NK-92 treated with Interleukin-12 subunit alpha and Interleukin-12 subunit beta, amount 100 ng/mL, for 24 hours (cell line): ENCODE results near the gene ABCG5.

Source experiments
- DNase-seq: peaks from one replicate; lab custom pipeline; 2025; lab: John Stamatoyannopoulos, UW

The ABCG5 gene

DNA sequence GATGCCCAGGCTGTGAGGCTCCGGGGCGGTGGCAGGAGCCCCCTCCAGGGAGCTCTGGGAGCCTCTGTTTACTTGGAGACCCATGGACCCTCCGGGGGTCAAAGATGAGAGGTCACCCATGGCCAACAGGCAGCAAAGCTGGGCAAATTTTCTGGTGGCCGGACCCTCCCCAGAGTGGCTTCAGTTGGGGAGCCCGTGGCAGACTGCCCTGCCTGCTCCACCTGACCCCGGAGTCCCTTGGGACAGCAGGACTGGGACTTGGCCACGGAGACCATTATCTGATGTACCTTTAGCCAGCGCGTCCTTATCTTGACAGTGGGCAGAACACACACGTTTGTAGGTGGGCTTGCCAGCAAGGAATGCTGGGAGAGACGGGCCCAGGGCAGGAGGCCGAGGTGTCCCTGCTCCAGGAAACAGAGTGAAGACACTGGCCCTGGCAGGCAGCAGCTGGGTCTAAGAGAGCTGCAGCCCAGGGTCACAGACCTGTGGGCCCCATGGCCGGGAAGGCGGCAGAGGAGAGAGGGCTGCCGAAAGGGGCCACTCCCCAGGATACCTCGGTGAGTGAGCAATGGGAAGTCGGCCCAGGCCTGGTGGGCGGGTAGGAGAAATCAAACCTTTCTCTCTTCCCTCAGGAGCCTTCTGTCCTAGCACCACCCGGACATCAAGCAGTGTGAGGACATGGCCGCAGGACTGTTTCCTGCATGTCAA, at the start of gene ABCG5, which contains the start of gene ABCG8:
ABCG5 (minus strand) TSS at position 280 of the 708 bp plus-strand sequence; CDS start at position 120, 160 bp downstream.
ABCG8 (plus strand) TSS at position 412 of the 708 bp plus-strand sequence; CDS start at position 495, 83 bp downstream.
- DNase-seq, result no peak

DNA sequence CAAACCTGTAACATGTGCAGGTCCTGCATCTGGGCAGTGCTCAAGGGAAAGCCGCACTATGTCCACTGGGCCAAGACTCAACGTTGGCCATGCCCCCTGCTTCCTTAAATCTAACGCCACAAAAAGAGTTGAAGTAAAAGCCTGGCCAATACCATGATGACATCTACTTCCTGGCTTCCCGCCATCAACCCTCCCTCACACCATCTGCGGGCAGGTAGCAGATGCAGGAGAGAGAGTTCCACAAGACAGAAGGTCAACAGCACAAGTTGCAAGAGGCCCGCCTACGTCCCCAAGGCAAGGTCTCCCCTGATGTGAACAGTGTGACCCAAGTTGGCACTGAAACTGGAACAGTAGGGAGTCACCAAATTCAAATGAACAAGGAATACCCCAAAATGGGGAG, 48.5 kb upstream of the ABCG5 start:
- DNase-seq, result no peak

DNA sequence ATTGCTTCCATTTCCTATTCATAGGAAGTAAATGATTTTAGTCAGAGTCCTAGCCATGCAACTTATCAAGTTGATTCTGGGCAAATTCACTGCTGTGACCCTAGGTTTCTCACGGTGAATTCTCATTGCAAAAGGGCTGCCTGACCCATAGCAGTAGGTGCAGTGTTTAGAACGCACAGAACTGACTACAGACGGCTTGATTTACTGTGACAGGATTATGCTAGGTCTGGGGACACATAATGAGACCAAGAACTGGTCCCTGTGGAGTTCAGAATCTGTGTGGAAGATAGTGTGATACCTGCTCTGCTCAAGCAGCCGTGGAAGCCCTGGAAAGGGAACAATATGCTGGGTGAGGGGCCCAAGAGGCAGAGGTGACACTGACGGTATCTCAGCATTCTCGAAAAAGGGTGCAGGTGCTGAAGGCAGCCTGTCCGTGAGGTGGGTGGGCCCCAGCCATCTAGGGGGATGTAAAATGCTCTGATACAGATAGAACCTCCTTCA, 46.5 kb upstream of the ABCG5 start:
- DNase-seq, result no peak

DNA sequence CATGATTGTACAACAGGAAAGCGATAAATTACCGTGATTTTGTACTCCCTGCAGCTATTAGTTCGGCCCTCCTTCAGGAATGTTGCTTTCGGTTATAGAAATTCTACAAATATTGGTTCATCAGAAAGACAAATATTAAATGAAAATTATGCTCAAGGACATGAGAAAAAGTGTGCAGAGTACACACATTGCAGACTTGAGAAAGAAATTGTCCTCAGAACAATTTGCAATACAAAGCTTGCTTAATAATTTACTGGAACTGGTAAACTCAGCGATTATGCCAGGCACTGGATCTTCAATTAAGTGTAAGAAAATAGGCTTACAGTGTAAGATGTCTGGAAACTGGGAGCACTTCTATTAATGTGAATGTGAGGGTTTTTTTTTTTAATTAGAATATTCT, 46.0 kb upstream of the ABCG5 start:
- no peak for DNase-seq

DNA sequence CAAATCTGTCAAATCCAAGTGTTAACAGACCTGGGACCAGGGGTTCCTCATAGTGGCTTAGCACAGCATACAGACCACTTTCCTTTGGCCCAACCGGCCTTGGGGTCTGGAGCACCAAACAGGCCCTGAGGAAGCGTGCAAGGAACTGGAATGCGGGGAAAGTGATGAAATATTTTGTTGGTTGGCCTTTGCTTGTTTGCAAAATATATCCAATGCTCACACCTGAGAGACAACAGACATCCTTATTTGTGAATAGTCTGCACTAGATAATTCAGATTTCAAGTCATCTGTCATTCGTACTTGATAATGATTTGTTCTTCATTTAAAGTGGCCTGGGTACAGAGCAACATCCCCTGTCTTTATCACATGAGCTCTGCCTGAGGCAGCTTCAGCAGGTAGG, 43.7 kb upstream of the ABCG5 start:
- DNase-seq, result no peak

DNA sequence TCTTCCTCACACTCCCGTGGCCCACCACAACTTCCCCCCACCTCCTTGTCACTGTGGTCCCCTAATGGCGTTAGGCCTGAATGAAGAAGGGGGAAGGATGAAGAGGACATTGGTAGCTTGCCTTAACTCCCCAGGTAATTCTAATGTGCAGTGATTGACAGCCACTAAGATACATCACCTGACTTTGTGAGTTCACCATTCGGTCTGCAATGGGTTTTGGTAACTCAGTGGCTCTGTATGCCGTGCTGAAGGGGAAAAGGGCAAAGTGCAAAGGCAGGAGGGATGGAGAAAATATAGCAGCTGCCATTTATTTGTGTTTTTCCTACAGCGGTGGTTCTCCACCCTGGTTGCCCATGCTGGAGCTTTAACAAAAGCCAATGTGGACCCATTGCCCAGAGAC, 42.3 kb upstream of the ABCG5 start:
- no peak for DNase-seq

- no peak for DNase-seq
Observed at GRCh38 chr2:43880471-43880870, 41.8 kb upstream of the ABCG5 start.

DNA sequence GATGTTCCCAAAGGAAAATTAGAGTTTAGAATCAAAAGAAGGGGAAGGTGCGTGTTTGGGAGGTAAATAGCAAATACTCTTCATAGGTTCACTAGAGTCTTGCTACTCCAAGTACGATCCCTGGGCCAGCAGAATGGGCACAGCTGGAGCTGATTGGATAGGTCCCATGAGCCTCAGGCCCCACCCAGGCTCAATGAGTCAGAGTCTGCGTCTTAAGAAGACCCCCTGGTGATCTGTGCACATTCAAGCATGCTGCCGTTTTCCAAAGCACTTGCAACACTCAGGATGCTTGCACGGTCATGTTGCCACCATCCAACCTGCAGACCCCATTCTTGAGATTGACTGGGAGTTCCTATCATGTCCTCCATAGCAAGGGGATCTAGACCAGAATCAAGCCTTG, 40.6 kb upstream of the ABCG5 start:
- DNase-seq, result no peak

GRCh38 chr2:43877782-43878464, 39.3 kb upstream of the ABCG5 start:
- DNase-seq, result peak; percentile 3

DNA sequence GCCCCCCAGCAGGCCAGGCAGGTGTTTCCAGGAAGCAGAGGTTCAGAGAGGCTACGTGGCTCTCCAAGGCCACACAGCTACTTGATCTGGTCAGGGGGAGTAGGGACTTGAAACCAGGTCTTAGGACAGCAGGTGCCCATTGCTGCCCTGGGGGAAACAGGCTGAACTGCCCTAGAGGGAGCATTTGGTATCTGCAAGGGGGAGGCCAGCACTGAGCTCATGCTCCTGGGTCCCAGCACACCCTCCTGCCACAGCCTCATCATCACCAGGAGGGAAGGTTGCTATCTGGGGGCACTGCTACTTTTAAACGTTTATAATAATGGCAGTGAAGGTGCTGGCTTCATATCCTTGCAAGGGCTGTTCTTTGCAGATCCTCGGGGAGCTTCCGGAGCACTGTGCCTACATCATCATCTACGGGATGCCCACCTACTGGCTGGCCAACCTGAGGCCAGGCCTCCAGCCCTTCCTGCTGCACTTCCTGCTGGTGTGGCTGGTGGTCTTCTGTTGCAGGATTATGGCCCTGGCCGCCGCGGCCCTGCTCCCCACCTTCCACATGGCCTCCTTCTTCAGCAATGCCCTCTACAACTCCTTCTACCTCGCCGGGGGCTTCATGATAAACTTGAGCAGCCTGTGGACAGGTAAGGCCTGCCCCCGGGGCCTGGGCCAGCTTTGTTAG, 36.3 kb upstream of the ABCG5 start:
- DNase-seq, result no peak

- no peak for DNase-seq
Observed at GRCh38 chr2:43872151-43872550, 33.5 kb upstream of the ABCG5 start.

DNA sequence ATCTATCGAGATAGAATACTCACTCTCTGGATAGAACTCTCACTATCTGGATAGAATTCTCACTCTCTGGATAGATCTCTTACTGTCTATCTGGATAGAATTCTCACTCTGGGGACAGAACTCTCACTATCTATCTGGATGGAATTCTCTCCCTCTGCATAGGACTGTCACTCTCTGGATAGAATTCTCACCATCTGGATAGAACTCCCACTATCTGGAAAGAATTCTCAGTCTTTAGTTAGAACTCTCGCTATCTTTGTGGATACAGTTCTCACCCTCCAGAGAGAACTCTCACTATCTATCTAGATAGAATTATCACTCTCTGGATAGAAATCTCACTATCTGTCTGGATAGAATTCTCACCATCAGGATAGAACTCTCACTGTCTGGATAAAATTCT, 16.7 kb upstream of the ABCG5 start:
- DNase-seq, result no peak

- DNase-seq, result no peak
Observed at GRCh38 chr2:43854671-43855070, 16.0 kb upstream of the ABCG5 start.

GRCh38 chr2:43853141-43854081, 14.8 kb upstream of the ABCG5 start:
- DNase-seq, result no peak

DNA sequence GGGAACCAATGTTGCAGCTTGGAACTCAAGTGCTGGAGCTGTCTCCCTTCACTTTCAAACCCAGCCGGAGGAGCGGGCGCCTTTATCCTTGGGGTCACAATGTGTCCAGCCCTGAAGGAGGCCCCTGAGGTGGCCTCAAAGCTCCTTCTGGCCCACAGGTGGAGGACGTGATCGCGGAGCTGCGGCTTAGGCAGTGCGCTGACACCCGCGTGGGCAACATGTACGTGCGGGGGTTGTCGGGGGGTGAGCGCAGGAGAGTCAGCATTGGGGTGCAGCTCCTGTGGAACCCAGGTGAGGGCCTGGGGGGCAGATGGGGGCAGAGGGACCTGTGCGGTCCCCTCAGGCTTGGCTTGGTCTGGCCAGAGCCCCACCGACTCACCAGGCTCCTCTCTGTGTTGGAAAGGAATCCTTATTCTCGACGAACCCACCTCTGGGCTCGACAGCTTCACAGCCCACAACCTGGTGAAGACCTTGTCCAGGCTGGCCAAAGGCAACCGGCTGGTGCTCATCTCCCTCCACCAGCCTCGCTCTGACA, 13.6 kb upstream of the ABCG5 start:
- DNase-seq, result no peak

DNA sequence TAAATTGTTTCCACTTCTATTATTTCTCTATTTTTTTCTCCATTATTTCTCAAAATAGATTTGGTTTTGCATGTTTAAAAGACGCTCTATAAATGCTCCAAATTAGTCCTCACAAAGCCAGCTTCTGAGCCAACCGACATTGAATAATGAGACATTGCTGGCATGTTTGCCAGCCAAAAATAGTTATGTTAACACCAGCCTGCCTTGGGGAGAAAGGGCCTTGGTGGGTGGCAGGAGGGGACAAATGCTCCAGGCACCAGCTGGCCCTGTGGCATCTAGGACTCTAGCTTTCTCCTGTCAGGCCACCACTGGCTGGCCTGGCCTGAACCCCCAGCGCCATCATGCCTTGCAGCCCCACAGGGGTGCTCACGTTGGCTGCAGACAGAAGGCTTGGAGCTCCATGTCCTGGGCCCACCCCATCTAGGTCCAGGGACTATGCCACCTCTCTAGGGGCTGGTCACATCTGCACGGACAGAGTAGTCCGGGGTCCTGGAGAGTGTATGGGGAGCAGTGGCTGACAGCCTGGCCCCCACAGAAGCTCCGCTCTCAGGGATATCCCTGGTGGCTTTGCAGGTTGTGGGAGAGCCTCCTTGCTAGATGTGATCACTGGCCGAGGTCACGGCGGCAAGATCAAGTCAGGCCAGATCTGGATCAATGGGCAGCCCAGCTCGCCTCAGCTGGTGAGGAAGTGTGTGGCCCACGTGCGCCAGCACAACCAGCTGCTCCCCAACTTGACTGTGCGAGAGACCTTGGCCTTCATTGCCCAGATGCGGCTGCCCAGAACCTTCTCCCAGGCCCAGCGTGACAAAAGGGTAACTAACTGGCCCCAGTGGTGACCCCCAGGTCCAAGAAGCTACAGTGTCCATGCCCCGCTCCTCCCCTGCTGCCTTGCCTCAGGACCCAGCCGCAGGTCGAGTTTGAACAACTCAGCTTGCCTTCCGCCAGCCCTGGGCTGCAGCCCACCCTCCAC, 12.7 kb upstream of the ABCG5 start:
- no peak for DNase-seq

- DNase-seq, result no peak
Observed at GRCh38 chr2:43848214-43848613, 9.6 kb upstream of the ABCG5 start.

- no peak for DNase-seq
Observed at GRCh38 chr2:43846140-43846793, 7.6 kb upstream of the ABCG5 start.

DNA sequence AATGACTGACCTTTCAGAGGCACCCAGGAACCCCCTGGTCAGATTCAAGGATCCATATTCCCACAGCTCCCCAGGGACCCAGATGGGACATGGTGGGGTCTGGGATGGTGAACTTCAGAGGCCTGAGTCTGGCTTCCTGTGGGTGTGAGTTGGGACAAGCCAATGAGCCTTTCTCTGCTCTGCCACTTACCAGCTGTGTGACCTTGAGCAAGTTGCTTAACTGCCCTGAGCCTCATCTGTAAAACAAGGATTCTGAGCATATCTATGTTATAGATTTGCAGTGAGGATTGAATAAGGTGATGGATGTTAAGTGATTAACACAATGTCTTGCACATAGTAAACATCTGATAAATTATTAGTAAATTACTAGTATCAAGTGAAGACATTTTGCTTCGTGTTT, 6.5 kb upstream of the ABCG5 start:
- no peak for DNase-seq

- no peak for DNase-seq
Observed at GRCh38 chr2:43842866-43843226, 4.2 kb upstream of the ABCG5 start.
